Measurements from ENCODE around the gene PLCH1.

- TF ChIP-seq CTCF (IDR thresholded peaks at IDR 0.05; ENCODE audit: borderline replicate concordance, extremely low read depth, low read length, poor library complexity, severe bottlenecking), result no peak
- TF ChIP-seq EZH2 (IDR thresholded peaks at IDR 0.05; ENCODE audit: borderline replicate concordance, low read depth, low read length, severe bottlenecking), result no peak
Measured at GRCh38 chr3:155556531-155556930, 188.3 kb downstream of the PLCH1 start.

Data from DND-41 (cell line).